Omental fat pad (tissue), 4 donors: ENCODE results near the gene ZBTB32. TPM values are rescaled to one million over a fixed set of nuclear protein-coding genes. Genes with fewer than 3 reads are reported as not detected.
"Not testable (repeated sequence)": the region's sequence is repeated elsewhere in the genome, so short reads cannot be mapped to it uniquely, and the experiment has no call there.

Source experiments
- ATAC-seq: fragments of 150-250 bp; one replicate; pipeline ENCODE4 v1.9.1; 2016; ENCODE audit warnings: mild to moderate bottlenecking, moderate library complexity; ENCODE audit not compliant: low FRiP score
- DNase-seq: peaks from one replicate; pipeline ENCODE4 v3.0.0-alpha.2; 2019; ENCODE audit warnings: low spot score
- CTCF ChIP-seq, 3 donors: fragments of 450-650 bp; IDR thresholded peaks; one replicate each; pipeline ENCODE4 v1.5.1; 2016 to 2017; ENCODE audit warnings: antibody characterized with exemption in 3 of 3, mild to moderate bottlenecking in 3 of 3, moderate library complexity in 2 of 3
- total RNA-seq, 4 donors: library from RNA; depleted of rRNA; stranded (reverse); fragments of >200 nt; gene quantifications; one replicate each; pipeline ENCODE4 v1.1.0, GENCODE V29; 2016

The ZBTB32 gene
- total RNA-seq, 4 donors from 2014 or later = 0.47 to 0.72 TPM; not detected in 2

- DNase-seq (no peak), ATAC-seq (no peak)
- TF ChIP-seq CTCF (IDR thresholded peaks at IDR 0.05) = no peak
Measured at GRCh38 chr19:35721374-35721773, 17.0 kb downstream of the ZBTB32 start.

- ATAC-seq = no peak
- TF ChIP-seq CTCF (IDR thresholded peaks at IDR 0.05) = no peak
- DNase-seq = no peak
Measured at GRCh38 chr19:35722461-35722860, 18.1 kb downstream of the ZBTB32 start.

GRCh38 chr19:35722897-35723296 is 18.5 kb downstream of the ZBTB32 start:
- no peak for TF ChIP-seq CTCF (IDR thresholded peaks at IDR 0.05)
- ATAC-seq (no peak), DNase-seq (no peak)

- no peak for TF ChIP-seq CTCF (IDR thresholded peaks at IDR 0.05)
- ATAC-seq (no peak), DNase-seq (no peak)
Measured at GRCh38 chr19:35723671-35724070, 19.3 kb downstream of the ZBTB32 start.

GRCh38 chr19:35724132-35724531 is 19.8 kb downstream of the ZBTB32 start:
- DNase-seq, ATAC-seq: not testable (repeated sequence)

- no peak for ATAC-seq
- no peak for DNase-seq
- TF ChIP-seq CTCF (IDR thresholded peaks at IDR 0.05) = no peak
Measured at GRCh38 chr19:35724560-35724959, 20.2 kb downstream of the ZBTB32 start.

GRCh38 chr19:35725216-35725861 is 21.0 kb downstream of the ZBTB32 start:
- ATAC-seq = no peak
- no peak for DNase-seq

More at GRCh38 chr19:35725216-35725861, 21.0 kb downstream of the ZBTB32 start:
- TF ChIP-seq CTCF (IDR thresholded peaks at IDR 0.05) = no peak
